Astrocyte (in vitro differentiated cells and primary cell): ENCODE measurements around the gene UGCG.

Source experiments
- CTCF ChIP-seq: IDR thresholded peaks from 2 replicates; pipeline ENCODE4 v1.5.1; 2011; ENCODE audit warnings: low read depth, mild to moderate bottlenecking, inconsistent platforms, low read length, moderate library complexity; ENCODE audit not compliant: insufficient read depth
- EZH2 ChIP-seq: IDR thresholded peaks from 2 replicates; pipeline ENCODE4 v1.6.1; 2012; ENCODE audit warnings: mild to moderate bottlenecking, low read length, inconsistent platforms; ENCODE audit not compliant: insufficient read depth

- TF ChIP-seq EZH2 (no peak), CTCF (no peak)
Measured at GRCh38 chr9:111870774-111871498, 25.7 kb upstream of the UGCG start.
